COLO668 (cell line): Measurements from ENCODE around the gene NUDT1.

Experiments used
- DNase-seq: peaks from one replicate; lab custom pipeline; 2025; ENCODE audit not compliant: unreplicated experiment; lab: John Stamatoyannopoulos, UW

Gene NUDT1

DNA sequence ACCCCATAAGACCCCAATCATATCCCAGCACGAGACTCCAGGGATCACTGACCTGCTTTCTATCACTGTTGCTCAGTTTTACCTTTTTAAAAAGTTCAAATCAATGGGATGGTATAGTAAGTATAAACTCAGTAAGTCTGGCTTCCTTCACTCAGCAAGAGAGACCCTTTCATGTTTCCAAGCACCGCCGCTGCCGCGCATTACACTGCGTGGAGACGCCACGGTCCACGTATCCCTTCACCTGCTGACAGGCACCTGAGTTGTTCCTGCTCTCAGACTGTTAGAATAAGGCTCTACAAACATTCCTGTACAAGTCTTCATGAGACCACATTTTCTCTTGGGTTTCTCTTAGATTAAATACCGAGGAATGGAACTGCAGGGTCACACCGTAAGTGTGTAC lies 37.6 kb upstream of the NUDT1 start:
- no peak for DNase-seq

DNA sequence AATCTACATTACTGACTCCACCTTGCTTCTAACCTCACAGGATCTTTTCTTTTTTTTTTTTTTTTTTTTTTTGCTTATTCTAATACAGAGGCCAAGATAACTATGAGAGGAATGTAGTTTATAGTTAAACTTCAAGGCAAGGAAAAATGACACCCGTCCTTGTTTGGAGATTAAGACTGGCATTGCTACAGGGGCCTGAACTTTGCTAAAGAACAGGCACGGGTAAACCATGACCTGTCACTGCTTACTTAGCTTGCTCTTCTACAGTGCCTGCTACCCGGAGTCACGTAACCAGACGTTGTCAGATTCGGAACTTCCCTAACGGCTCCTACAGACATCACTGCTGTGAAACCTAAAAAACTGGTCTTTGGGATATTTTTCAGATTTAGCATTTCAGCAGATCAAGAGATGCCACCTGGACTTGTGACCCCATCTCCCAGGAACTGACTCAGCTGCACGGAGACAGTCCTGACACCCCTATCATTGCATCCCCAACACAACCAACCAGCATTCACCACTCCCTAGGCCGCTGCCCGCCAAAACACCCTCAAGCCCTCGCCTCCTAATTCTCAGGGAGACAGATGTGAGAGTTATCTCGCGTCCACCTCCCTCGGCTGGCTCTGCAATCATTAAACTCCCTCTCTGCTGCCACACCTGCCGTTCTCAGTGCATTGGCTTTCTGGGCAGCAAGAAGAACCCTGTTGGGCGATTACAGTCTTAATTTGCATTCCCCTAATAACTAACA lies 36.8 kb upstream of the NUDT1 start:
- no peak for DNase-seq

DNA sequence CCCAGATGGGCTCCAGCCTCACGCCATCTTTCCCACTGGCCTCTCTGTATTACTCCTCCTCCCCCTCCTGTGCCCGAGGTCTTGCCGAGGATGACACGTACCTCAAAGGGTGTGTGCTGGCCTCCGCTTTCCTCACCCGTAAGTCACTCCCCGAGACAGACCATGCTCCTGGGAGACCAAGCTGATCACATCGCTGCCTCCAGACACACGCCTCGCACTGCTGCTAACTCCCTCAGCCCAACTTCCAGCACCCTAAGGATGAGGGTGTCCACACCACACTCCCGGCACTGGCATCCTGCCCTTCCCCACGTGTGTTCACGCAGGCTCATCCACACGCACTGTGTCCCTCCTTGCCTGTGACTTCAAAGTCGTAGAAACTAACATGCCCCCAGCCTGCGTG lies 33.3 kb upstream of the NUDT1 start:
- no peak for DNase-seq

DNA sequence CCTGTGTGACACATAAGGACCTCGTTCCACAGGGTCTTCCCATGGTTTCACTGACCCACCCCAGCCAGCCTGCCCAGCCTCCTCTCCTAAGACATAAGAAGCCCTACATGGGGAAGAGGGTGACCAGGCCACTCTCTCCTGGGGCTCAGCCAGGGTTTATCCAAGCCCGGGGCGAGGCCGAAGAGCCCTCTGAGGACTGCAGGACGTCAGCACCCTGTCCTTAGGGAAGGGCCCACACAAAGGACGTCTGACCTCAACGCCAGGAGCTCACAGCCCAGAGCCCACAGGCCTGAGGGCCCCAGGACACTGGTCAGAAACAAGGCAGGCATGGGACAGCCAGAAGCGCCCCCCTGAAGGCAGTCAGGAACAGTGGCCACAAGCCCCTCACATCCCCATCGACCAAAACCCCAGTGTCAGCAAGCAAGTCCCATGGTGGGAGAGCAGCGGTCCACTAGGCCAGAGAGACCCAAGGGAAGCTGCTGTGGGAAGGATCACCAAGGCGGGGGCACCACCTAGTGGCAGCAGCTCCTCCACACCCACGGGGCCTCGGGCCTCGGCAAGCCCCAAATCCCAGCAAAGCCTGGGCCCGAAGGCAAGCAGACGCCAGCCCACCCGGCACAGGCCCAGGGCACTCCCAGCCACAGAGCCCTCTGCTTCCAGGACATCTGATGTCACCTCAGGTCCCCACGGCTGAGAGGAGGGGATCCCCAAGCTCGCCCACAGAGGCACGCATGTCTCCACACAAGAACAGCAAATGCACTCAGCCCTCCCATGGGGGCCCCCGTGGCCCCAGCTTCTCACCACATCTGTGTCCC lies 32.7 kb upstream of the NUDT1 start:
- DNase-seq = peak; percentile 78

DNA sequence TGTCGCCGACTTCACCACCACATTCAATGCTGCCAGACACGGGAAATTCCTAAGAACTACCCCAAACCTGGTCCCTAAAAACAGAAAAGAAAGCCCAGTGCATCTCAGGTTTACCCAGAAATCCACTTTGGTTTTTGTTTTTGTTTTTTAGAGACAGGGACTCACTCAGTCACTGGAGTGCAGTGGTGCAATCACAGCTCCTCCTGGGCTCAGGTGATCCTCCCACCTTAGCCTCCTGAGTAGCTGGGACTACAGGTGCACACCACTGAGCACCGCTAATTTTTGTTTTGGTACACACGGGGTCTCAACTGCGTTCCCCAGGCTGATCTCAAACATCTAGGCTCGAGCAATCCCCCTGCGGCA lies 32.1 kb upstream of the NUDT1 start:
- DNase-seq = no peak

DNA sequence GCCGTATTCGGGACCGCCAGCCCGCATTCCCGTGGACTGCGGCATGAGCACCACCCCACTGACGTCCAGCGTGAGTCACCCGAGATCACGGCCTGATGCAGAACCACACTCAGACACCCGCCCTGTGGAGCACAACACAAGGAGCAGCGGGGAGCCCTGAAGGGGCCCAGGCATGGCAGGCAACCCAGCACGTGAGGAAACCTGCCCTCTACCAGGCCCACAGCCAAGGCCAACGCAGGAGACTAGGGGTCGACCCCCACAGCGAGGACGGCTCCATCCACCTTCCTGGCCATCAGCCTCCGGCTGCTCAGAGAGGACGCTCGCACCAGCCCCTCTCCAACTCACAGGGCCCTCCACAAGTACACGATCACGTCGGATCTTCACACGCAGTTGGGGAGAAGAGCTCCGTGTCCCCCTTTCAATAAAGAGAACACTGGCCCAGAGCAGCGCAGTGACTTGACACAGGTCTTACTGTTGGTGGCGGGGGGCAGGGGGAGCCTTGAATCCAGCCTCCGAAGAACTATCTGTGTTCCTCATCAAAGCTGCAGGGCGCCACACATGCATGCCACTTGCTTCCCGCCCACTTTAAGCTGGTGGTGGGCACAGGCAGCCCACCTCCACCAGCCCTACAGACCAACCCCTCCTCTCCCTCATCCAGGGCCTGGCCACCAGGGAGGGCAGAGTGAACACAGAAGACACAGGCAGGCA lies 31.3 kb upstream of the NUDT1 start:
- no peak for DNase-seq

DNA sequence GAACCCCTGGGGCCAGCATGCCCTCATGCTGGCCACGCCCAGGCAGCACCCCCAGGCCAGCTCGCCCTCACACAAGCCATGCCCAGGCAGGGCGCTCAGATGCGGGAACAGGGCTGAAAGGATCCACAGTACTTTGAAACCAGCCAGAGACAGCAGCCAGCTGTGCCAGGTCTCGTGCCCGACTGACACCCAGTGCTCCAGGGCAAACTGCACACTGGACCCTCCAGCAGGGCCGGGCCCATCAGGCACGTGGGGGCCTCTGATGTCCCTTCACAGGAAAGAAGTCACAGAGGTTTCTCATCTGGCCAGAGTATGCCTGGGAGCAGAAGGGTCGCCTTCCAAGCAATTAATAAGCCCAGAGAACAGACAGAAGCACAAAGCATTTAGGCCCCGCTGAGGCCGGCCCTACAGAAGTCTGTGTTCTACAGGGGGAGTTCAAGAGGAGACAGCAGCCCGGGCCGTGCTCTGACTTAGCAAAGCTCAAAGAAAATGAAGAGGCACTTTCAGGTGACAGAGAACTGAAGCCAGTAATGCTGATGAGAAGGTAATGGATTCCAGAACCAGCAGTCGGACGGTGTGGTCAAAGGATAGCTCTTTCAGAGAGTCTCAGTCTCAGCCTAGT lies 30.7 kb upstream of the NUDT1 start:
- no peak for DNase-seq

DNA sequence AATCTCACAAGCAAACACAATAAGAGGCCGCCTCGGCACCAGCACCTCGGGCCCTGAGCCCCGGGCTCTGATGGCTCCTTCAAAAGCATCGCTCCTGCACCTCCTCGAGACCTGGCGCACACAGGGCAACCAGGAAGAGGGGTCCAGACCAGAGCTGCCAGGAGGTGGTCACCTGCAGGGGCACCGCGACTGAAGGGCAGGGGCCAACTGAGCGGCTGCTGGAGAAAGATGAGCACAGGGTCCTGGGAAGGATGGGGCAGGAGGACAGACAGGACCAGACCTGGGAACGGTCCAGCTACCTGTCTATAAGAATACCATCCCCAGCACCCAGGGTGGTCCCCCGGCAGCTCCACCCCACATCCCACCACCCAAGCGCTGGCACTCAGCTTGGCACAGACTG lies 30.1 kb upstream of the NUDT1 start:
- no peak for DNase-seq

DNA sequence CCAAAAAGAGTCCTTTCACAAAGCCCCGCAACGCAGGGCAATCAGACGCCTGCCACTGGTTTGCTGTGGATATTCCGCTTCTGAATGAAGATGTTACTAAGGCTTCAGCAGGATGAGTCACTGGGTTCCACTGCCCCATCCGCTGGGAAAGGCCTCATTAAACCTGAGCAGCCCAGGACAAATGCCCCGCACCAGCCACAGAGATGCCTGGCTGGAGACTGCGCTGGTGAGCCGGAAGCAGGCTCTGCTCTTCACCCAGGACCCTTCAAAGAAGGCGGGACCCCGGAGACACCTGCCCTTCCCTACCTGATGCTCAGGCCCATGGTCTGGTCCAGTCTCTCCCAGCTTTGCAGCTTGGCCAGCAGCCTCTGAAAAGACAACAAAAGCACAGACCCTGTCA lies 29.1 kb upstream of the NUDT1 start:
- DNase-seq = no peak

DNA sequence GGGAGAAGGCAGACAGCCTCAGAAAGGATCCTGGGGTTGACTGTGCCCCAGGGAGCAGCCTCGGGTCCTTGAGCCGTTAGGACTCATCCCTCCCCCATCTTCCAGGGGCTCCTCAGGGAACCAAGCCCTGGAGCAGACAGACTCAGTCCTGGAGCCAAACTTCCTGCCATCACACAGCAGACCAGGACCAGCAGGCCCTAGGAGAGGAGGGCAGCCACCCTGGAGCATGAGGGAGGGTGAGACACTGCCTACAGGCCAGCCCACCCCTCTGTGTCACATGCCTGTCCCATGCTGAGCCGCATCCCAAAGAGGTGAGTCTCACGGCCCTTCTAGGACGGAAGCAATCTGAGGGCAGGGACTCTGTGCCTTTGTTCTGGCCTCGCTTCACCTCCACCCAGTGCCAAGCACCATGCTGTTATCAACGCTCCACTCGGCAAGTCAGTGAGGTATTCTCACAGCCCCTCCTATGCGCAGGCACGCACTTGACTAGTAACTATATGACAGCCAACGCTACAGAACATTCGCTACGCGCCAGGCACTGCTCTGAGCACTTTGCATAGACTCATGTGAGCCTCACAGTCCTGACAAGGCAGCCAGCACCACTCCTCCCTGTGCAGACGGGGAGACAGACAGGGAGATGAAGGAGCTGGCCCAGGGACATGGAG lies 28.3 kb upstream of the NUDT1 start:
- no peak for DNase-seq

DNA sequence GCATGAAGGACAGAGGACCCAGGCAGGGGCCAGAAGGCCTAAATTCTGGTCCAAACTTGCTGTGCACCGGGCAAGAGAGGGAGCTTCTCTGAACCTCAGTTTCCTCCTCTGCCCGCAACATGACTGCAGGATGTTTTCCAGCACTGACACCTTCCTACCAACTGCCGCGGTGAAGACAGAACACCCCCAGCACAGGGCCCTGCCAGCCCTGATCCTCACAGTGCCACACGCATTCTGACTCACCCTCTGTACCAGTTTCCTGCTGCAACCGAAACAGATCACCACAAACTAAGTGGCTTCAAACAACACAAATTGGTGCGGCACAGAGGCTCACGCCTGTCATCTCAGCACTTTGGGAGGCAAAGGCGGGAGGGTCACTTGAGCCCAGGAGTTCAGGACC lies 27.4 kb upstream of the NUDT1 start:
- DNase-seq = no peak

DNA sequence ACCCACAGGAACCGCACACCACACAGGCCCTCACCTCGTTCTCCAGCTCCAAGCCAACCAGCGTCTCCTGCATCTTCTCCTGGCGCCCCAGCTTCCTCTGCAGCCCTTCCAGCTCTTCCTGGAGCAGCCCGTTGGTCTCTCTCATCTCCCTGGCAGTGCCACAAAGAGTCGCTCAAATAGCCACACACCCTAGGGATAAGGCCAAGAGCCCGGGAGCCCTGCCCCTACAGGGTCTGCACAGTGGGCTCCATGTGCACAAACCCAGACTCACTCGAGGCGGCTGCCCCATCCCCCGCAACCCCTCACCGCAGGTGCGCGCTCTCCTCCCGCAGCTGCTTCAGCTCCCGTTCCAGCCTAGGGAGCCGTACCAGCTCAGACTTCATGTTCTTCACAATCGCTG lies 26.2 kb upstream of the NUDT1 start:
- no peak for DNase-seq

DNA sequence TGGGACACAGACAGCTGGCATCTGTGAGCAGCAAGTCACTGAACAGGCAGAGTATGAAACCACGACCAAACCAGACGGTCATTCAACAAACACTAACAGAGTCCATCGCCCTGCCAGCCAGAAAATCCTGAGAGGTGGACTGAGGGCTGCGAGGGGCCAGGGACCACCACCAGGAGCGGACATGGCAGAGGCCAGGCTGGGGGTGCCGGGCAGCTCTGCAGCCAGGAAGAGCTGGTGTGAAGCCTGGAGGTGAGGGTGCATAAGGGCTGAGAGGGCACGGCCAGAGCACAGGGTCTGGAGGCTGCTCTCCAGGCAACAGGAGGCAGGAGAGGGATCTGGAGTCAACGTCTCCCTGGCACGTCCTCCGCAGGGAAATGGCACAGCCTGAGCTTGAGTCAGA lies 24.8 kb upstream of the NUDT1 start:
- no peak for DNase-seq

DNA sequence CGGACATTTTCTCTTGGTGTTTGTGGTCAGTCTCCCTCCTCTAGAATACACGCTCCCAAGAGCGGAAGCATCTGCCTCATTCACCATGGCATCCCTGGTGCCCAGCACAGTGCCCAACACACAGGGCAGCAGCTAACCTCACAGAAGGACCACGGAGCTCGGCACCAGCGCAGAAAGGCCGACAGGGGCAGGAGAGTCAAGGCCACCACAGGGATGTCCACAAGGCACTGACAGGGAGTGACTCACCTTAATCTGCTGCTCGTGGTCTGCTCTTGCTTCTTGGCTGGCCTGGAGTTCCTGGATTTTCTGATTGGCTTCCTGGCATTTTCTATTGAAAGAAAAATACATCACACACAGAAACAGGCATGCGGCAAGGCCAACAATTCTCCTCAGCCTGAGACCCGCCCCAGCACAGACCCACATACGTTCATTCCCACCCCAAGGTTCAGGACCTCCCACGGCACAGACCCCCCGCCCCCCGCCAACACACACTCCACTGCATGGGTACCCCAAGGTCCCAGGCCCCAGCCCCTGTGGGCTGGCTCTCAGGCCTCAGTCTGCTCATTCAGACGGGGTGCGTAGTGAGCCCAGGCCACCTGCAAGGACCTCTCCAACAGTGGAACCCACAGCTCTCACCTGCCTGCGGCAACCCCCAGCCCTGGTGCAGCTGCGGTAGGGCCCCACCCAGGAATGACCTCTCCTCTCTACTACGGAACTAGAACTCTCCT lies 24.1 kb upstream of the NUDT1 start:
- DNase-seq = no peak

DNA sequence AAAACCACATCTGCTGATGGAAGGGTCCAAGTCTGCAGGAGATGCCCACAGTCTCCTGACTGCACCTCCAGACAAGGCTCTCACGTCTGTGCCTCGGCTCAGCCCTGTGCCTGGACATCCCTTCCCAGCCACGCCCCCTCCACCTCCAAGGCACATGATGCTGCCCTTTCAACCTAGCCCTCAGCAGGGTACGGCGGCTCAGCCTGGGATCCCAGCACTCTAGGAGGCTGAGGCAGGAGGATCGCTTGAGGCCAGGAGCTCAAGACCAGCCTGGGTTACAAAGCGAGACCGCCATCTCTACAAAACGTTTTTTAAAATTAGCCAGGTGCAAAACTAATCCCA lies 23.6 kb upstream of the NUDT1 start:
- DNase-seq = no peak

DNA sequence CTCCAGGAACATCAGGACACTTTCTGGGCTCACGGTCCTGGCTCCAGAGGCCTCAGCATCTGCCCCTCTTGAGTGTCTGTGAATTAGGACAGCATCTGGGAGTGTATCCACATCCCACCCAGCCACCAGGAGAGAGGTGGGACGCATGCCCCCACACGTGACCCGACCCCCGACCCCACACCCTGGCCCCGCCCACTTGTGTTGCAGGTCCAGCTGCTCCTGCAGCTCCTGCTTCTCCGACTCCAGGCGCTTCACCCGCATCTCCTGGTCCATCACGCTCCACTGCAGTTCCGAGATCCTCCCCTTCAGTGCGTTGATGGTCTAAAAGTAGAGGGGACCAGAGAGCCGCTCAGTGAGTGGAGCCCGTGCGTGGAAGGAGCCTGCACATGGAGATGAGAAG lies 22.9 kb upstream of the NUDT1 start:
- DNase-seq = no peak

DNA sequence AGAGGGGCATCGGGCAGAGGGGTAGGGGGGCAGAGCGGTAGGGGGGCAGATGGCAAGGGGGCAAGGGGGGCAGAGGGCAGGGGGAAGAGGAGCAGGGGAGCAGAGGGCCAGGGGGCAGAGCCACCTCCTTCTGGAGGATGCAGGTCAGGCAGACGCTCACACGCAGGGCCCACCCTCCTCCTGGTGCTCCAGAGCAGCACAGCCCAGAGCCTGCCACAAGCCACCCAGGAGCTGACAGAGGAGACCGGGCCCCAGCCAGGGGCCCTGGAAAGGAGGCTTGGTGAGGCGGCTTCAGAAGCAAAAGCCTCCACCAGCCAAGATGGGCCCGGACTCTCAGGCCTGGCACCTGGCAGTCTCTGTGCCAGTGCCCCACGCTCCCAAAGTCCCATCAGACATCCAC lies 22.4 kb upstream of the NUDT1 start:
- DNase-seq = no peak

DNA sequence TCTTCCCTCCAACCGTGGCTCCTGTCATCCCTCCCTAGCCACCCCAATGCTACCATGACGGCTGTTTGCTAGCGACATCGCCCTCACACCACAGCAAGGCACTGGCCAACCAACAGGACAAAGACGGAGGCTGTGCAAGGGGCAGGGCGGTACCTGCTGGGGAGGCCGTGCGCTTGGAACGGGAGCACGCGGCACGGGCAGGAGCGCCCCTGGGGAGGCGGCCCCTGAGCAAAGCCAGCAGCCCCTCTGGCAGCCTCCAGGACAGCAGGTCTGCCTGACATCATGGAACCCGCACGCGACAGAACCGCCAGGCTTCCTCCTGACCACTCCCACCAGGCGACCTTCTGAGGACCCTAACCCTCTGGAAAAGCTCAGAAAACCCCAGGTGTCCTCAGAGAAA lies 22.0 kb upstream of the NUDT1 start:
- no peak for DNase-seq

DNA sequence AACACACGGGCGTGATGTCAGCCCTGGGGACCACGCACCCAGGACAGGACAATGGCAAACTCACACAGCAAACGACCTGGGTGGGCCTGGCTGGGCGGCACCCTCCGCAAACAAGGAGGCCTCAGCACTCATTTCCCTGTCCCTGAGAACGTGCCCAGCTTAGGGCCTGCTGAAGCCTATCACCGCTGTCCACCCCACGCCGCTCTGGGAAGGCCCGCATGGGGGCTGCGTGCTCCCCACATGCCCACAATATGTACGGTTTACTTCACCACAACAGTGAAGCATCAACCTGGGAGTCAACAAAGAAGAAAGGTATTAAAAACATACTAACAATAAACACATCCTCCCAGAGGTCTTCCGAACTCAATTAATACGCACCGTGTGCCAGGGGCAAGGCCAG lies 21.5 kb upstream of the NUDT1 start:
- no peak for DNase-seq

DNA sequence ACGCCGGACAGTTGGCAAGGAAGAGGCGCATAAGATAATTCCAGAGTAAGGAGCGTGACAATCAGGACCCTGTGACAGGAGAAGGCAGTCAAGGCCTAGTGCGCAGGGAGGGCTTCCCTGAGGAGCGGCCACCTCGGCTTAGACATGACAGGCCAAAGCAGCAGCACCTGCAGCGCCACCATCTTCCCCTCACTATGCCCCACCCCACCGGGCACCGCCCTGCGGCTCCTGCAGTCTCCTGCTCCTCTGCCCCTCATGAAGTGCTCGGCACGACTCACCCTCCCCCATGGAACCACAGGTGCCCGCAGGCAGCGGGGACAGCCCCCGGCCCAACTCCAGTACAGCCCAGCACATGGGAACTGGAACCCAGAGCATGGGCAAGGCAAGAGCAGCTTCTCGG lies 21.1 kb upstream of the NUDT1 start:
- no peak for DNase-seq

DNA sequence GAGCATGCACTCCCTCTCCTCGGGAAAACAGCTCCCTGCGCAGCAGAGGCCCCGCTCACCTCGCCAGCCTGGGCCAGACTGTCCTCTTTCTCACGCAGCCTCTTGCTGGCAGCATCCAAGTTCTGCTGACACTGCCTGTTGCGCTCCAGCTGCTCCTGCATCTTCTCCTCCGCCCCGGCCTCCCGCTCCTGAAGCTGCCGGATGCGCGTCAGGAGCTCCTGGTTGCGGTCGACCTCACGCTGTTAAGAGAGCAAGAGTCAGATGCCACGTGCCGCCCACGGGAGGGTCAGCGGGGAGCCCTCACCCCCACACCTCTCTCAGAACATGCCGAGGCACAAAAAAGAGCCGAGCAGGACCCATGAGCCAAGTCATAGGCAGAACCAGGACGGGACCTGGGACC lies 19.5 kb upstream of the NUDT1 start:
- DNase-seq = no peak
